ENCODE results near the gene FLT3.

DNA sequence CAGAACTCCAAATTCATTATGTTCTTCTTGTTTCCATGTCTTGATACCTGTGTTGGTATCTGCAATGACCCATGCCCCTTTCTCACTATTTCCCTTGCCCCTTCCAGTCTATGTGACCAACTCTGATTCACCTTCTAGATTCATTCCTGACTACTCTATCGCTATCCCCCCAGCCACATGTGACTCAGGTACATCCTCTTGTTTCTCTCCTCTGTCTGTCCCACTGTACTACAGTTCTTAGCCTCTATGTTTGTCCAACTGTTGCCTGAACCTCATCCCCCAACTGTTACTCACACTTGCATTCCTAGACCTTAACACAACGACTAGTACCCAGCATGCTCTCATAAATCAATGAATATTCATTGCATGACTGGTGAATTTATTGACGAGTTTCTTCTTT, 10.0 kb upstream of the FLT3 start:
- TF ChIP-seq, protein P1, sequence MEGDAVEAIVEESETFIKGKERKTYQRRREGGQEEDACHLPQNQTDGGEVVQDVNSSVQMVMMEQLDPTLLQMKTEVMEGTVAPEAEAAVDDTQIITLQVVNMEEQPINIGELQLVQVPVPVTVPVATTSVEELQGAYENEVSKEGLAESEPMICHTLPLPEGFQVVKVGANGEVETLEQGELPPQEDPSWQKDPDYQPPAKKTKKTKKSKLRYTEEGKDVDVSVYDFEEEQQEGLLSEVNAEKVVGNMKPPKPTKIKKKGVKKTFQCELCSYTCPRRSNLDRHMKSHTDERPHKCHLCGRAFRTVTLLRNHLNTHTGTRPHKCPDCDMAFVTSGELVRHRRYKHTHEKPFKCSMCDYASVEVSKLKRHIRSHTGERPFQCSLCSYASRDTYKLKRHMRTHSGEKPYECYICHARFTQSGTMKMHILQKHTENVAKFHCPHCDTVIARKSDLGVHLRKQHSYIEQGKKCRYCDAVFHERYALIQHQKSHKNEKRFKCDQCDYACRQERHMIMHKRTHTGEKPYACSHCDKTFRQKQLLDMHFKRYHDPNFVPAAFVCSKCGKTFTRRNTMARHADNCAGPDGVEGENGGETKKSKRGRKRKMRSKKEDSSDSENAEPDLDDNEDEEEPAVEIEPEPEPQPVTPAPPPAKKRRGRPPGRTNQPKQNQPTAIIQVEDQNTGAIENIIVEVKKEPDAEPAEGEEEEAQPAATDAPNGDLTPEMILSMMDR (IDR thresholded peaks at IDR 0.05) = no peak
- no peak for TF ChIP-seq POLR2AphosphoS5 (IDR thresholded peaks at IDR 0.05)
- no peak for TF ChIP-seq POLR2A (IDR thresholded peaks at IDR 0.05)
- TF ChIP-seq EP300 (IDR thresholded peaks at IDR 0.05) = no peak

Measured in sigmoid colon (tissue), 4 donors.